Cardiac muscle cell (in vitro differentiated cells and primary cell): ENCODE data around the gene DNAI2. TPM values are rescaled to one million over a fixed set of nuclear protein-coding genes. Genes with fewer than 3 reads are reported as not detected.
A peak's percentile ranks its signal among the peaks of the same experiment; 100 is the strongest.
"Not testable (repeated sequence)": the region's sequence is repeated elsewhere in the genome, so short reads cannot be mapped to it uniquely, and the experiment has no call there.

Experiments
- DNase-seq, 2 donors: peaks; one replicate each; pipeline versions ENCODE4 v3.0.0 to v3.0.0-alpha.2; 2010 to 2017; ENCODE audit warnings: low read depth in 1 of 2, low spot score in 1 of 2
- H3K27ac ChIP-seq: fragments of 200-600 bp; sonication (generic); 2 replicates; pipeline ENCODE4 v1.5.1; 2016
- H3K27me3 ChIP-seq: fragments of 200-600 bp; sonication (generic); 2 replicates; pipeline ENCODE4 v1.6.0; 2016; ENCODE audit warnings: control low read depth
- H3K36me3 ChIP-seq: fragments of 200-600 bp; sonication (generic); 2 replicates; pipeline ENCODE4 v1.5.1; 2016; ENCODE audit warnings: control low read depth
- H3K4me1 ChIP-seq: fragments of 200-600 bp; sonication (generic); 2 replicates; pipeline ENCODE4 v1.8.1; 2017; ENCODE audit warnings: low read depth, mild to moderate bottlenecking, mixed run types
- H3K4me3 ChIP-seq: fragments of 200-600 bp; sonication (generic); 2 replicates; pipeline ENCODE4 v1.5.1; 2016; ENCODE audit warnings: mild to moderate bottlenecking
- H3K9me3 ChIP-seq: fragments of 200-600 bp; sonication (generic); 2 replicates; pipeline ENCODE4 v1.5.1; 2017; ENCODE audit warnings: low read depth, mild to moderate bottlenecking, control low read depth
- CTCF ChIP-seq: IDR thresholded peaks from 2 replicates; pipeline ENCODE4 v1.5.1; 2012; ENCODE audit warnings: low read depth, mild to moderate bottlenecking, low read length
- polyA plus RNA-seq: library from polyadenylated mRNA; unstranded; fragments of >200 nt; fragmentation: Nextera tagmentation; extraction: Ambion mirVana; gene quantifications from 2 replicates; pipeline ENCODE4 v1.2.1, GENCODE V29; 2016
- total RNA-seq: library from RNA; depleted of rRNA; stranded (reverse); fragments of >200 nt; gene quantifications from 2 replicates; pipeline ENCODE4 v1.2.3, GENCODE V29; 2016

DNAI2 gene
- total and polyA plus RNA-seq, 2 experiments from 2014 or later: not detected

GRCh38 chr17:74276541-74277009, 2.5 kb downstream of the DNAI2 start:
- Histone ChIP-seq H3K27ac (no peak overlapping the region), H3K4me1 (peaks cover 5% of the 10 kb centered on the region), H3K36me3 (no peaks in the 10 kb centered on the region), H3K27me3 (no peaks in the 10 kb centered on the region), H3K4me3 (no peak overlapping the region), H3K9me3 (no peaks in the 10 kb centered on the region)
- peak in 1 of 2 donors; percentile 79 for DNase-seq
- no peak for TF ChIP-seq CTCF

GRCh38 chr17:74277935-74278334, 3.9 kb downstream of the DNAI2 start:
- no peaks in the 10 kb centered on the region for H3K36me3 ChIP-seq
- no peaks in the 10 kb centered on the region for H3K9me3 ChIP-seq
- no peak overlapping the region for H3K4me3 ChIP-seq
- peaks cover 5% of the 10 kb centered on the region for H3K4me1 ChIP-seq
- H3K27me3 ChIP-seq: no peaks in the 10 kb centered on the region
- no peak for TF ChIP-seq CTCF
- no peak overlapping the region for H3K27ac ChIP-seq
- DNase-seq: no peak

GRCh38 chr17:74279617-74280016, 5.6 kb downstream of the DNAI2 start:
- not testable (repeated sequence) for H3K9me3 ChIP-seq, H3K4me3 ChIP-seq, H3K36me3 ChIP-seq, H3K27me3 ChIP-seq, H3K27ac ChIP-seq, H3K4me1 ChIP-seq, DNase-seq

GRCh38 chr17:74280093-74280513, 6.1 kb downstream of the DNAI2 start:
- H3K36me3 ChIP-seq: no peaks in the 10 kb centered on the region
- H3K4me3 ChIP-seq: no peak overlapping the region
- H3K27ac ChIP-seq: no peak overlapping the region
- no peaks in the 10 kb centered on the region for H3K9me3 ChIP-seq
- no peak for TF ChIP-seq CTCF
- no peaks in the 10 kb centered on the region for H3K27me3 ChIP-seq
- no peak for DNase-seq
- H3K4me1 ChIP-seq: peaks cover 5% of the 10 kb centered on the region

GRCh38 chr17:74281799-74282198, 7.8 kb downstream of the DNAI2 start:
- Histone ChIP-seq H3K27ac (no peak overlapping the region), H3K36me3 (no peaks in the 10 kb centered on the region), H3K9me3 (no peaks in the 10 kb centered on the region), H3K4me1 (peaks cover under 1% of the 10 kb centered on the region), H3K27me3 (no peaks in the 10 kb centered on the region), H3K4me3 (no peak overlapping the region)
- no peak for TF ChIP-seq CTCF
- DNase-seq: no peak

- H3K4me3 ChIP-seq, H3K4me1 ChIP-seq, H3K36me3 ChIP-seq, H3K9me3 ChIP-seq, H3K27ac ChIP-seq, DNase-seq, H3K27me3 ChIP-seq: not testable (repeated sequence)
Observed at GRCh38 chr17:74282274-74282586, 8.2 kb downstream of the DNAI2 start.
